Duodenal mucosa (tissue), 2 donors: ENCODE measurements around the gene EPB41L2.
"Not testable (repeated sequence)": the region's sequence is repeated elsewhere in the genome, so short reads cannot be mapped to it uniquely, and the experiment has no call there.

Experiments used
- H3K27ac ChIP-seq: one replicate; pipeline ENCODE4 v1.7.0; 2013; ENCODE audit warnings: low read depth, low read length
- H3K27me3 ChIP-seq, 2 donors: one replicate each; pipeline ENCODE4 v1.7.0; 2013; ENCODE audit warnings: low read length in 2 of 2, control low read depth in 1 of 2; ENCODE audit not compliant: insufficient read depth in 2 of 2, control insufficient read depth in 1 of 2
- H3K36me3 ChIP-seq, 2 donors: one replicate each; pipeline ENCODE4 v1.7.0; 2013; ENCODE audit warnings: low read length in 2 of 2, control low read depth in 1 of 2; ENCODE audit not compliant: insufficient read depth in 2 of 2, control insufficient read depth in 1 of 2
- H3K4me1 ChIP-seq, 2 donors: one replicate each; pipeline ENCODE4 v1.7.0; 2013; ENCODE audit warnings: low read length in 2 of 2, control low read depth in 1 of 2; ENCODE audit not compliant: insufficient read depth in 2 of 2, control insufficient read depth in 1 of 2
- H3K4me3 ChIP-seq, 2 donors: one replicate each; pipeline ENCODE4 v1.7.0; 2013; ENCODE audit warnings: low read length in 2 of 2, low read depth in 1 of 2
- H3K9ac ChIP-seq, 2 donors: one replicate each; pipeline ENCODE4 v1.7.0; 2013; ENCODE audit warnings: low read length in 2 of 2, low read depth in 1 of 2
- H3K9me3 ChIP-seq, 2 donors: one replicate each; pipeline ENCODE4 v1.7.0; 2013; ENCODE audit warnings: low read length in 2 of 2, control low read depth in 1 of 2; ENCODE audit not compliant: control insufficient read depth in 1 of 2

Gene EPB41L2

GRCh38 chr6:130928158-130928912 lies 134.7 kb downstream of the EPB41L2 start:
- no peak overlapping the region for H3K27ac ChIP-seq
- H3K9me3 ChIP-seq: no peaks in the 10 kb centered on the region
- H3K9ac ChIP-seq: no peak overlapping the region
- no peak overlapping the region for H3K4me3 ChIP-seq
- no peaks in the 10 kb centered on the region for H3K36me3 ChIP-seq
- H3K4me1 ChIP-seq: no peaks in the 10 kb centered on the region
- no peaks in the 10 kb centered on the region for H3K27me3 ChIP-seq

GRCh38 chr6:130927305-130927704 lies 135.7 kb downstream of the EPB41L2 start:
- H3K9me3 ChIP-seq: no peaks in the 10 kb centered on the region
- H3K27ac ChIP-seq: no peak overlapping the region
- H3K9ac ChIP-seq: no peak overlapping the region
- no peaks in the 10 kb centered on the region for H3K36me3 ChIP-seq
- no peak overlapping the region for H3K4me3 ChIP-seq
- H3K4me1 ChIP-seq: no peaks in the 10 kb centered on the region
- no peaks in the 10 kb centered on the region for H3K27me3 ChIP-seq

- Histone ChIP-seq H3K9me3 (no peaks in the 10 kb centered on the region), H3K27ac (no peak overlapping the region), H3K4me1 (no peaks in the 10 kb centered on the region), H3K4me3 (no peak overlapping the region), H3K27me3 (no peaks in the 10 kb centered on the region), H3K36me3 (no peaks in the 10 kb centered on the region), H3K9ac (no peak overlapping the region)
These were observed 139.7 kb downstream of the EPB41L2 start for GRCh38 chr6:130923350-130923749.

GRCh38 chr6:130922922-130923321 lies 140.1 kb downstream of the EPB41L2 start:
- Histone ChIP-seq H3K36me3 (no peaks in the 10 kb centered on the region), H3K27ac (no peak overlapping the region), H3K27me3 (no peaks in the 10 kb centered on the region), H3K9me3 (no peaks in the 10 kb centered on the region), H3K9ac (no peak overlapping the region), H3K4me3 (no peak overlapping the region), H3K4me1 (no peaks in the 10 kb centered on the region)

GRCh38 chr6:130920969-130921368 lies 142.1 kb downstream of the EPB41L2 start:
- Histone ChIP-seq H3K27ac (no peak overlapping the region), H3K4me1 (no peaks in the 10 kb centered on the region), H3K9ac (no peak overlapping the region), H3K4me3 (no peak overlapping the region), H3K36me3 (no peaks in the 10 kb centered on the region), H3K27me3 (no peaks in the 10 kb centered on the region), H3K9me3 (no peaks in the 10 kb centered on the region)

GRCh38 chr6:130918171-130918570 lies 144.9 kb downstream of the EPB41L2 start:
- no peaks in the 10 kb centered on the region for H3K27me3 ChIP-seq
- no peak overlapping the region for H3K9ac ChIP-seq
- H3K4me3 ChIP-seq: no peak overlapping the region
- H3K36me3 ChIP-seq: no peaks in the 10 kb centered on the region
- no peaks in the 10 kb centered on the region for H3K9me3 ChIP-seq
- no peak overlapping the region for H3K27ac ChIP-seq
- no peaks in the 10 kb centered on the region for H3K4me1 ChIP-seq

GRCh38 chr6:130915606-130916005 lies 147.4 kb downstream of the EPB41L2 start:
- not testable (repeated sequence) for H3K4me3 ChIP-seq, H3K9me3 ChIP-seq, H3K27ac ChIP-seq, H3K27me3 ChIP-seq, H3K9ac ChIP-seq, H3K4me1 ChIP-seq, H3K36me3 ChIP-seq

GRCh38 chr6:130913120-130913519 lies 149.9 kb downstream of the EPB41L2 start:
- H3K36me3 ChIP-seq: no peaks in the 10 kb centered on the region
- H3K4me3 ChIP-seq: no peak overlapping the region
- no peak overlapping the region for H3K27ac ChIP-seq
- H3K4me1 ChIP-seq: peaks cover 0 to 5% of the 10 kb centered on the region in 2 donors
- no peaks in the 10 kb centered on the region for H3K9me3 ChIP-seq
- H3K27me3 ChIP-seq: no peaks in the 10 kb centered on the region
- H3K9ac ChIP-seq: no peak overlapping the region

- no peak overlapping the region for H3K4me3 ChIP-seq
- no peak overlapping the region for H3K9ac ChIP-seq
- H3K27me3 ChIP-seq: no peaks in the 10 kb centered on the region
- no peak overlapping the region for H3K27ac ChIP-seq
- H3K9me3 ChIP-seq: no peaks in the 10 kb centered on the region
- peaks cover 0 to 12% of the 10 kb centered on the region in 2 donors for H3K4me1 ChIP-seq
- H3K36me3 ChIP-seq: no peaks in the 10 kb centered on the region
These were observed 150.6 kb downstream of the EPB41L2 start for GRCh38 chr6:130912434-130912833.

GRCh38 chr6:130908958-130909357 lies 154.1 kb downstream of the EPB41L2 start:
- Histone ChIP-seq H3K27ac (no peak overlapping the region), H3K4me3 (no peak overlapping the region), H3K9me3 (no peaks in the 10 kb centered on the region), H3K4me1 (peaks cover 0 to 19% of the 10 kb centered on the region in 2 donors), H3K36me3 (no peaks in the 10 kb centered on the region), H3K9ac (no peak overlapping the region), H3K27me3 (no peaks in the 10 kb centered on the region)
